ENCODE data around the gene PZP. TPM values are rescaled to one million over a fixed set of nuclear protein-coding genes. Genes with fewer than 3 reads are reported as not detected.

Gene PZP
- total RNA-seq (2013; cell fraction: nucleolus; rRNA removed) = not detected in 2 replicates
- not detected in 2 replicates for total RNA-seq (2014; rRNA removed)
- total RNA-seq (2014; rRNA removed; fragmentation: Illumina TruSeq; extraction: Trizol) = not detected in 2 replicates
- total RNA-seq (2021) = not detected in 2 replicates
- not detected for polyA plus RNA-seq (2011; ENCODE audit: low read depth)
- not detected in 2 replicates for polyA plus RNA-seq (2011; rRNA removed)
- not detected in 2 replicates for polyA plus RNA-seq (2011; cell fraction: cytosol; rRNA removed)
- polyA plus RNA-seq (2011; cell fraction: nucleus; rRNA removed) = not detected in 2 replicates
- polyA plus RNA-seq (2012) = not detected in 2 replicates
- not detected in 2 replicates for polyA plus RNA-seq (2014; fragmentation: Illumina TruSeq; extraction: Trizol)
- polyA plus RNA-seq (2014; fragmentation: Nextera tagmentation; extraction: Ambion mirVana) = not detected
- polyA plus RNA-seq (2014; rRNA removed) = not detected in 2 replicates
- polyA plus RNA-seq (2016; fragmentation: Nextera tagmentation; extraction: Ambion mirVana) = not detected
- not detected in 2 replicates for polyA minus RNA-seq (2011; rRNA and poly(A)+ RNA removed)
- polyA minus RNA-seq (2011; cell fraction: cytosol; rRNA and poly(A)+ RNA removed) = not detected in 2 replicates
- not detected in 2 replicates for polyA minus RNA-seq (2011; cell fraction: nucleus; rRNA and poly(A)+ RNA removed)
- not detected for Bru-seq, nascent RNA
- BruChase-seq, experiment 1, labeled RNA remaining after a 6-hour chase = not detected
- BruChase-seq, experiment 2, labeled RNA remaining after a 2-hour chase = not detected
- long read RNA-seq, experiment 1 = 0 reads
- long read RNA-seq, experiment 2, partial matches to known transcripts = 0 of 1 reads
- long read RNA-seq, experiment 2, other reads (novel, unspliced or antisense) = 1 of 1 reads

DNA sequence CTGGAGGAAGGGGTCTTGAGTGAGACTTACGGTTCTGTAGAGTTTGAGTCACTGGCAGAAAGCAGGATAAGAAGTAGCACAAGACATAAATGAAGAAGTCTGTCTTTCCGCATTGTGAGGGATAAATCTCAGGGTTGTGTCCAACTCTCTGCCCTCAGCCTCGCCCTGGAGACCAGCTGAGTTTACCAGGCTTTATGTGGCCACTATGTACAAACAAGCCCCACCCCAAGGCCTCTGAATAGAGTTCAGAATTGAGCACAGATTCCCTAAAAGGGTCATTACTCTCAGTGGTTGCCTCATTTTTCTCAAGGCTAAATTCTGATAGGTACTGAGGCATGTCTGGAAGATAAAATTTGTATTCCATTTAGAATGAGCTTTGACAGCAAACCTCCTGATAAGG, at the start of gene PZP:
TSS of gene PZP (minus strand) at position 167 of the 400 bp plus-strand sequence. CDS start at position 113, 54 bp downstream.
- no peak within 1 kb of the TSS for H3K4me2 ChIP-seq (ENCODE audit: control insufficient read depth, insufficient read depth)
- 14% methylated on average over 3 of the region's 3 CpGs for WGBS (ENCODE audit: insufficient coverage, insufficient replicate concordance, low lambda C conversion rate, missing lambda C conversion rate)

More for the DNA sequence above, at the start of gene PZP:
- CTCF ChIA-PET = interaction anchor here (1.1 kb wide), 1 partner anchor 59 kb away, joined by 3 read pairs; no protein-coding TSS in a partner anchor
- SMC1A ChIA-PET (ENCODE audit: uncharacterized antibody, unreplicated experiment) = no interaction called here
- TF ChIP-seq, protein P1, sequence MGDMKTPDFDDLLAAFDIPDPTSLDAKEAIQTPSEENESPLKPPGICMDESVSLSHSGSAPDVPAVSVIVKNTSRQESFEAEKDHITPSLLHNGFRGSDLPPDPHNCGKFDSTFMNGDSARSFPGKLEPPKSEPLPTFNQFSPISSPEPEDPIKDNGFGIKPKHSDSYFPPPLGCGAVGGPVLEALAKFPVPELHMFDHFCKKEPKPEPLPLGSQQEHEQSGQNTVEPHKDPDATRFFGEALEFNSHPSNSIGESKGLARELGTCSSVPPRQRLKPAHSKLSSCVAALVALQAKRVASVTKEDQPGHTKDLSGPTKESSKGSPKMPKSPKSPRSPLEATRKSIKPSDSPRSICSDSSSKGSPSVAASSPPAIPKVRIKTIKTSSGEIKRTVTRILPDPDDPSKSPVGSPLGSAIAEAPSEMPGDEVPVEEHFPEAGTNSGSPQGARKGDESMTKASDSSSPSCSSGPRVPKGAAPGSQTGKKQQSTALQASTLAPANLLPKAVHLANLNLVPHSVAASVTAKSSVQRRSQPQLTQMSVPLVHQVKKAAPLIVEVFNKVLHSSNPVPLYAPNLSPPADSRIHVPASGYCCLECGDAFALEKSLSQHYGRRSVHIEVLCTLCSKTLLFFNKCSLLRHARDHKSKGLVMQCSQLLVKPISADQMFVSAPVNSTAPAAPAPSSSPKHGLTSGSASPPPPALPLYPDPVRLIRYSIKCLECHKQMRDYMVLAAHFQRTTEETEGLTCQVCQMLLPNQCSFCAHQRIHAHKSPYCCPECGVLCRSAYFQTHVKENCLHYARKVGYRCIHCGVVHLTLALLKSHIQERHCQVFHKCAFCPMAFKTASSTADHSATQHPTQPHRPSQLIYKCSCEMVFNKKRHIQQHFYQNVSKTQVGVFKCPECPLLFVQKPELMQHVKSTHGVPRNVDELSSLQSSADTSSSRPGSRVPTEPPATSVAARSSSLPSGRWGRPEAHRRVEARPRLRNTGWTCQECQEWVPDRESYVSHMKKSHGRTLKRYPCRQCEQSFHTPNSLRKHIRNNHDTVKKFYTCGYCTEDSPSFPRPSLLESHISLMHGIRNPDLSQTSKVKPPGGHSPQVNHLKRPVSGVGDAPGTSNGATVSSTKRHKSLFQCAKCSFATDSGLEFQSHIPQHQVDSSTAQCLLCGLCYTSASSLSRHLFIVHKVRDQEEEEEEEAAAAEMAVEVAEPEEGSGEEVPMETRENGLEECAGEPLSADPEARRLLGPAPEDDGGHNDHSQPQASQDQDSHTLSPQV (IDR thresholded peaks at IDR 0.05) = no peak
- TF ChIP-seq NR2F1 (conservative IDR thresholded peaks at IDR 0.05) = no peak
- no peak for TF ChIP-seq NFIC (IDR thresholded peaks at IDR 0.05; ENCODE audit: low read depth, low read length)
- no peak for TF ChIP-seq ZNF24 (IDR thresholded peaks at IDR 0.05)
- no peak for TF ChIP-seq FOXK2 (IDR thresholded peaks at IDR 0.05)
- TF ChIP-seq BHLHE40 (IDR thresholded peaks at IDR 0.05; ENCODE audit: borderline replicate concordance in 1 of 2, low read depth in 2 of 2, low read length in 1 of 2) = no peak
- TF ChIP-seq NRF1 (conservative IDR thresholded peaks at IDR 0.05; ENCODE audit: low read depth, low read length) = no peak
- TF ChIP-seq, protein P2, sequence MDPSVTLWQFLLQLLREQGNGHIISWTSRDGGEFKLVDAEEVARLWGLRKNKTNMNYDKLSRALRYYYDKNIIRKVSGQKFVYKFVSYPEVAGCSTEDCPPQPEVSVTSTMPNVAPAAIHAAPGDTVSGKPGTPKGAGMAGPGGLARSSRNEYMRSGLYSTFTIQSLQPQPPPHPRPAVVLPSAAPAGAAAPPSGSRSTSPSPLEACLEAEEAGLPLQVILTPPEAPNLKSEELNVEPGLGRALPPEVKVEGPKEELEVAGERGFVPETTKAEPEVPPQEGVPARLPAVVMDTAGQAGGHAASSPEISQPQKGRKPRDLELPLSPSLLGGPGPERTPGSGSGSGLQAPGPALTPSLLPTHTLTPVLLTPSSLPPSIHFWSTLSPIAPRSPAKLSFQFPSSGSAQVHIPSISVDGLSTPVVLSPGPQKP (IDR thresholded peaks at IDR 0.05; ENCODE audit: low read depth, low read length) = no peak
- TF ChIP-seq POLR2A (IDR thresholded peaks at IDR 0.05; ENCODE audit: low read depth, low read length) = no peak
- no peak for TF ChIP-seq CBFB (IDR thresholded peaks at IDR 0.05; ENCODE audit: low read depth)
- no peaks in the 10 kb centered on the region for H3K27me3 ChIP-seq (replicated peaks in 1 of 2; ENCODE audit: control insufficient read depth in 2 of 2, insufficient read depth in 2 of 2, low read length in 1 of 2)
- H3K4me1 ChIP-seq (ENCODE audit: control insufficient read depth, insufficient read depth, low read length) = no peaks in the 10 kb centered on the region
- no peak within 1 kb of the TSS for H3K9ac ChIP-seq (ENCODE audit: control insufficient read depth, insufficient read depth, low read length)
- POLR2A ChIA-PET = no interaction called here
- DNase-seq (ENCODE audit: low read depth, low spot score) = no peak
- H3K27ac ChIP-seq (ENCODE audit: control insufficient read depth, insufficient read depth) = no peak within 1 kb of the TSS
- no peaks in the 10 kb centered on the region for H3K79me2 ChIP-seq (ENCODE audit: control insufficient read depth, insufficient read depth, low read length)
- in situ Hi-C loops (cut with MboI) (no loop called here), intact Hi-C loops (cut with micrococcal nuclease; ENCODE audit: unreplicated experiment) (no loop called here)
- no peaks in the 10 kb centered on the region for H4K20me1 ChIP-seq (ENCODE audit: control insufficient read depth, insufficient read depth)
- RAD21 ChIA-PET (ENCODE audit: unreplicated experiment) = no interaction called here
- H3K4me3 ChIP-seq = no peak within 1 kb of the TSS
- FAIRE-seq = no peak
- H3K36me3 ChIP-seq (ENCODE audit: control insufficient read depth in 2 of 2, insufficient read depth in 2 of 2, low read length in 1 of 2) = no peaks in the 10 kb centered on the region
- no peak within 1 kb of the TSS for H2AFZ ChIP-seq (ENCODE audit: control insufficient read depth, low read depth, low read length)
- H3K9me3 ChIP-seq (replicated peaks; ENCODE audit: control insufficient read depth, insufficient read depth, low read length) = no peaks in the 10 kb centered on the region
- no TSS peak for BruUV-seq (replicated peaks)
- ATAC-seq = no peak
